ENCODE results near the gene ANKRD17. TPM values are rescaled to one million over a fixed set of nuclear protein-coding genes. Genes with fewer than 3 reads are reported as not detected.

Gene ANKRD17
- total RNA-seq, 1 donor, result 80.7 TPM

Small RNAs within 50 kb of the gene (small RNA-seq; reads per million reads assigned to genes)
- gene RF00334, result not detected
- not detected for gene RNU6ATAC5P

Other genes starting within 250 kb of the ANKRD17 start
- gene COX18, start 189.1 kb downstream of the ANKRD17 start, total RNA-seq, result 31.6 and 36.3 TPM in 2 replicates
- gene ALB, start 145.5 kb upstream of the ANKRD17 start, total RNA-seq, result not detected in 2 replicates
- gene AFP, start 177.4 kb upstream of the ANKRD17 start, total RNA-seq, result 0.32 TPM in 1 of 2 replicates, not detected in the other
- gene AFM, start 222.9 kb upstream of the ANKRD17 start, total RNA-seq, result not detected in 2 replicates